Prostate gland (tissue), 2 donors: ENCODE data around the gene HMGCS1.

Experiments used
- CTCF ChIP-seq, 4 experiments: fragments of 200-600 bp in 2 of 4; fragments of 450-650 bp in 2 of 4; sonication (generic) in 2 of 4; IDR thresholded peaks; 1 replicate in 3 of 4; 2 replicates in 1 of 4; pipeline ENCODE4 v1.5.1; 2016 to 2019; ENCODE audit warnings: antibody characterized with exemption in 4 of 4, mild to moderate bottlenecking in 2 of 4, moderate library complexity in 2 of 4
- POLR2A ChIP-seq: fragments of 450-650 bp; IDR thresholded peaks from one replicate; pipeline ENCODE4 v1.6.1; 2016; ENCODE audit warnings: antibody characterized with exemption, mild to moderate bottlenecking
- POLR2AphosphoS5 ChIP-seq: sonication (generic); formaldehyde crosslinking; IDR thresholded peaks from one replicate; pipeline ENCODE4 v1.6.1; 2017; ENCODE audit warnings: antibody characterized with exemption

- TF ChIP-seq CTCF (IDR thresholded peaks at IDR 0.05): no peak
- no peak for TF ChIP-seq POLR2A
- TF ChIP-seq POLR2AphosphoS5: no peak
Observed at GRCh38 chr5:43300112-43300511, 13.1 kb downstream of the HMGCS1 start.
